GM12865 (cell line): ENCODE measurements around the gene CAPG.

Experiments
- DNase-seq: peaks from one replicate; pipeline ENCODE4 v3.0.0; 2010; ENCODE audit warnings: low read depth
- H3K4me3 ChIP-seq: 2 replicates; pipeline ENCODE4 v1.5.1; 2011; ENCODE audit warnings: mild to moderate bottlenecking, low read depth, low read length, control low read depth
- CTCF ChIP-seq: IDR thresholded peaks from 2 replicates; pipeline ENCODE4 v1.5.1; 2011; ENCODE audit warnings: low read length, control low read depth, low read depth, inconsistent platforms; ENCODE audit not compliant: insufficient read depth; ENCODE audit errors: missing control alignments

Gene CAPG

GRCh38 chr2:85411405-85411748, 1.2 kb upstream of the CAPG start:
- TF ChIP-seq CTCF = no peak
- H3K4me3 ChIP-seq = no peak overlapping the region
- no peak for DNase-seq

- H3K4me3 ChIP-seq = no peak overlapping the region
- no peak for TF ChIP-seq CTCF
- DNase-seq = no peak
Measured at GRCh38 chr2:85410584-85411404, 628 bp upstream of the CAPG start.

GRCh38 chr2:85405201-85406059, 4.7 kb downstream of the CAPG start:
- no peak overlapping the region for H3K4me3 ChIP-seq
- peak; percentile 50 for DNase-seq
- TF ChIP-seq CTCF = no peak

- H3K4me3 ChIP-seq = no peak overlapping the region
- no peak for DNase-seq
- no peak for TF ChIP-seq CTCF
Measured at GRCh38 chr2:85401844-85402243, 8.3 kb downstream of the CAPG start.

GRCh38 chr2:85401464-85401805, 8.7 kb downstream of the CAPG start:
- DNase-seq = no peak
- TF ChIP-seq CTCF = no peak

GRCh38 chr2:85400541-85401463, 9.4 kb downstream of the CAPG start:
- TF ChIP-seq CTCF = no peak
- no peak for DNase-seq
- no peak overlapping the region for H3K4me3 ChIP-seq

More at GRCh38 chr2:85401464-85401805, 8.7 kb downstream of the CAPG start:
- H3K4me3 ChIP-seq = no peak overlapping the region
